DMS153 (cell line): Measurements from ENCODE around the gene PPP1R9B.

ENCODE experiments used
- DNase-seq: peaks from one replicate; lab custom pipeline; 2025; lab: John Stamatoyannopoulos, UW

The PPP1R9B gene

DNA sequence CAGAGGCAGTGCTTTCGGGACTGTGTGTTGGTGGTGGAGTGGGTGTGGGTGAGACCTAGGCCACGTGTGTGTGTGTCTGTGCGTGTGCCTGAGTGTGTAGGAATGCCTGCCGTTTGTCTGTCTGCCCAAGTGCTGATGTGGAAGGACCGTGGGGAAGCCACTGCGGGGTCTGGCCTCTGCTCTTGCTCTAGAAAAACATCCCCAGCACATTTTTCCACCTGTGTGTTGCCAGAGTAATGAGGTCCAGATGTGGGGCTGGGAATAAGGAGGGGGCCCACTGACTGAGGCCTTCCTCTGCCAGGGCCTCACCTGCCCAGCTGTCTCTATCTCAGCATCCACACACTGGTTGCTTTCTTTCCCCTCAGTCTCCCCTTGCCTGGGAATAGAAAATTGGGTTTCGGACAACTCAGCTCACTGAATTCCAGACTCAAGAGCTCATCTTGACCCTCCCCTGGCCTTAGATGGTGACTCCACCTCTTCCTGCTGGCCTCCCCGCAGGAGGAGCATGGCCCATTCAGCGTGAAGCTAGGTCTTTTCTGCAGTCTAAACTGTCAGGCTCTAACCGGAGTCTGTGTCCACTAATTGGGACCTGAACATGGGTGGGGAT, 23.0 kb upstream of the PPP1R9B start:
- no peak for DNase-seq

DNA sequence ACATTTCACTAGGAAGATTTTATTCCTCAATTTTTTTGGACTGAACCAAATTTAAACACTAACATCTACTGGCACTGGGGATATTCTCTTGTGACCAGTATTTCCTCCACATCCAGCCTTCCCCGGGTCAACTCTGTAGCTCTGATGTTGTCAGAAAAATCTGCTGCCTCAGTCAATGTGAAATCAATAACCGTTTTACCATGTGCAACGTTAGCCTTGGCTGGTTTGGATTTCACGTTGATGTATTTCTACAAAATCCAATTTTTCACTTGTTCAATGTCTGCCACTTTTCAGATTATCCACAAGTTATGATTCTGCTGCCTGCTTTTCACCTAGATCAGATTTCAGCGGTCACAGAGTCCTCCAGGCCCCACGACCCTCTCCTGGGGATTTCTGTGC, 22.5 kb upstream of the PPP1R9B start:
- DNase-seq: no peak

DNA sequence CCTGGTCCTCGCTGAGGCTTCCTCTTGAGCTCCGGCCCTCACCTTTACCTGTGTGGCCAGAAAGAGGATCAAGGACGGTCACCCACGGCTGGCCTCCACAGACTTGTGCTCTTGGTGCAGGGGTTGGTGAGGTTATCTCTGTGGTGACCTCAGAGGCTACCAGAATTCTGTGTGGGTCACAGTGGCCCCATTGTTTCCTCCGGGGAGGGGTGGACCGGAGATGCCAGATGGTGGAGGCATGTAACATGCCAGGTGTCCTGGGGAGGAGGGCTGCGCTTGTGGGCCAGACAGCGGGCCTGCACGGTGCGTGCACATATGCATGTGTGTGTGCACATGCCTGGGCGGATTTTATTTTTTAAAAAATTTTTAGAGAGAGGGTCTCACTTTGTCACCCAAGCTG, 21.7 kb upstream of the PPP1R9B start:
- DNase-seq: no peak

DNA sequence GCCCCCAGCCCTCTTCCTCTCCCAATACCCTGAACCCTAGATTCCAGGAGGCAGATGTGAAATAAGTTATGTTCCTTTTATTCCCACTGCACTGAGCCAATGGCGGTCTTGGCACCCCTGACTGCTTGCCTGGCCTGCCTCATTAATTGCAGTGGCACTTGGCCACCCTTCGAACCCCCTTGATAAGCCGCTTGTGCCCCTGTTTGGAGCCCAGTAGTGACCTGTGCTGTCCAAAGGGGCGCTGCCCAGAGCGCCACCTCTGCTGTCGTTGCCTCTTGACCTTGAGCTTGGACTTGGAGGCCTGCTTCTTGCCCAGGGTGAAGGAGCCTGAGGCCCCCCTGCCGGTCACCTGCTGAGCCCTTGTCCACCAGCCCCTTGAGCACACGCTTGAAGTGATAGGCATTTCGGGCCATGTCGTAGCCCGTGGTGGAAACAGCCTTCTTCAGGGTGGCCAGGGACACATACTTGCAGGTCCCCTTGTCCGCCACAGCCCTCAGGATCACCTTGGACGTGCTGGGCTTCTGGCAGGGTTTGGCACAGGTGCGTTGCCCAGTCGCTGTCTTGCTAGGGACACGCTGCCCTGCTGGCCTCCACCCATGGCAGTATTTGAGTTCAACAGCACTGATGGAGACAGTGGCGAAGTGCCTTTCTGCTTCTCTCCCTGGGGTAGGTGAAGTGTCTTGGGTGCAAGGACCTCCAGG, 21.0 kb upstream of the PPP1R9B start:
- no peak for DNase-seq

DNA sequence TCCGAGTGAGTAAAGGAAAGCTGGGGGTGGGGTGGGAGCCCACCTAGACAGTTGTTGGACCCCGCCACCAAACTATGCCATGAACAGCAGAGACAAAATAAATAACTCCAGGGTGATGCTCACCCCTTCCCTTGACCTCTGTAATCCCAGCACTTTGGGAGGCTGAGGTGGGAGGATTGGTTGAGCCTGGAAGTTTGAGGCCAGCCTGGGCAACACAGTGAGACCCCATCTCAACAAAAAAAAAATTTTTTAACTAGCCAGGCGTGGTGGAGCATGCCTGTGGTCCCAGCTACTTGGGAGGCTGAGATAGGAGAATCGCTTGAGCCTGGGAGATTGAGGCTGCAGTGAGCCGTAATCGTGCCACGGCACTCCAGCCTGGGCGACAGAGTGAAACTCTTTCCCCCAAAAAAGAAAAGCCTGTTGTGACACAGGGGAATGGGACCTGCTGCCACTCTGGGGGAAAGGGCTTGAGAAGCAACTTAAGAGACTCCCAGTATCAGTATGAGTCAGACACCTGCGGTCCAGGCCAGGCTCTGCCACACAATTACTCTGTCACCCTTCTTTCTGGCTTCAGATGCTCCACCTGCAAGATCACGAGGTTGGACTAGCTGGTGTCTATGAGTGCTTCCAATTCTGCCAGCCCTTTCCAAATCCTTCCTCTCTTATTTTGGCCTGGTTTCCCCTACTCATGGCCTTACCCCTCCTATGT, 20.3 kb upstream of the PPP1R9B start:
- DNase-seq: no peak

DNA sequence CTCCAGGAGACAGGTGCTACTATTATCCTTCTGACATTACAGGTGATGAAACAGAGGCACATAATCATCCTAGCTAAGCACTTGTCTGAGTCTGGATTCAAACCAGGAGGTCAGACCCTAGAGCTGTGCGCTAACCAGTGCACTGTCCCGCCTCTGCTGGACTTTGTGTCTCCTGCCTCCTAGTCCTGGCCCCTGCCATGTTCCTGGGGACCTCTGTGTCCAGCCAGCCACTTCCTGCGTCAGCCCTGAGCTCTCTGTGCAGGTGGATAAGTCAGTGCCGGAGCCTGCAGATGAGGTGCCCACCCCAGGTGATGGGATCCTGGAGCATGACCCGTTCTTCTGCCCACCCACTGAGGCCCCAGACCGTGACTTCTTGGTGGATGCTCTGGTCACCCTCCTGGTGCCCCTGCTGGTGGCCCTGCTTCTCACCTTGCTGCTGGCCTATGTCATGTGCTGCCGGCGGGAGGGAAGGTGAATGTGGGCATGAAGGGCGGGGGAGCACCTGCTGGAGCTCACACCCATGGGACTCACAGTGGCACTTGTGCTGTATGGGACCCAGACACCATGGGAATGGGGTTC, 19.5 kb upstream of the PPP1R9B start:
- DNase-seq: no peak

DNA sequence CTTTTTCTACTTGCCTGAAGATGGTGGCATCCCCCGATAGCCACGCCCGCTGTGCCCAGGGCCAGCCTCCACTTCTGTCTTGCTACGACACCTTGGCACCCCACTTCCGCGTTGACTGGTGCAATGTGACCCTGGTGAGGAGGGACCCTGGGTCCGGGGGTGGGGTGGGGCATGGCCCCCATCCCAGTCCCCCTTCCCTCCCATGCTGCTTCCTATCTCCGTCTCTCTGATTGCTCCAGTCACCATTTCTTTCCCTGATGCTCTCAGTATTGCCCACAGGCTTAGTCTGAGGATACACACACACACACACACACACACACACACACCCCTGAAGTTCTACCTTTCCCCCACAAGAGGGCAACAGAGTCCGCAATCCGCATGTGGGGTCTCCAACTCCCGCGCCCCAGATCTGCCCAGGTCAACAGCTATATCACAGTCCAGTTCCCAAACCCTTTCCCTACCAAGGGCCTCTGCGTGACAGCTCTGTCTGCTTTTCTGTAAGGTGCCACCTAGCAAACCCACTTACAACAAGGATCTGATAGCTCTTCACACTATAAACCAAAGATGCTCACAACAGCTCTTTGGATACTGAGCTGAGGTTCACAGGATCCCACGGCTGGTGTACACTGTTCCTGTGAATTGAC, 18.8 kb upstream of the PPP1R9B start:
- DNase-seq: peak; percentile 38

DNA sequence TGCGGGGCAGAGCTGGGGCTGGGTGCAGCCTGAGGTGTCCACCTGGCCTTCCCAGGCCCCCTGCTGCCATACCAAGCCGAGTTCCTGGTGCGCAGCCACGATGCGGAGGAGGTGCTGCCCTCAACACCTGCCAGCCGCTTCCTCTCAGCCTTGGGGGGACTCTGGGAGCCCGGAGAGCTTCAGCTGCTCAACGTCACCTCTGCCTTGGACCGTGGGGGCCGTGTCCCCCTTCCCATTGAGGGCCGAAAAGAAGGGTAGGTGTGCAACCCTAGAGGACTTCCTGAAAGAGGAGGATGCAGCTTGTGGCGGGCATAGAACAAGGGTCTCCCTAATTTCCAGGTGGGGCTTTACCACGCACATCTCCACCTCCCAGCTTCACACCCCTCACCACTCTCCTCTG, 17.8 kb upstream of the PPP1R9B start:
- no peak for DNase-seq

DNA sequence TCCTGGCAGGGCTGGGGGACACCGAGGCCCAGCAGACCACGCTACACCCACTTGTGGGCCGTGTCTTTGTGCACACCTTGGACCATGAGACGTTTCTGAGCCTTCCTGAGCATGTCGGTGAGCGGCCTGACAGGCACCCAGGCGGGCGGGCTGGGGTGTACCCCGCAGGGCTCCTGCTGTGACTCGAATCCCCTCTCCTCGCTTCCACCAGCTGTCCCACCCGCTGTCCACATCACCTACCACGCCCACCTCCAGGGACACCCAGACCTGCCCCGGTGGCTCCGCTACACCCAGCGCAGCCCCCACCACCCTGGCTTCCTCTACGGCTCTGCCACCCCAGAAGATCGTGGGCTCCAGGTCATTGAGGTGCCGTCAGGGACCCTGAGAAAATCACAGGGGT, 16.9 kb upstream of the PPP1R9B start:
- DNase-seq: no peak

DNA sequence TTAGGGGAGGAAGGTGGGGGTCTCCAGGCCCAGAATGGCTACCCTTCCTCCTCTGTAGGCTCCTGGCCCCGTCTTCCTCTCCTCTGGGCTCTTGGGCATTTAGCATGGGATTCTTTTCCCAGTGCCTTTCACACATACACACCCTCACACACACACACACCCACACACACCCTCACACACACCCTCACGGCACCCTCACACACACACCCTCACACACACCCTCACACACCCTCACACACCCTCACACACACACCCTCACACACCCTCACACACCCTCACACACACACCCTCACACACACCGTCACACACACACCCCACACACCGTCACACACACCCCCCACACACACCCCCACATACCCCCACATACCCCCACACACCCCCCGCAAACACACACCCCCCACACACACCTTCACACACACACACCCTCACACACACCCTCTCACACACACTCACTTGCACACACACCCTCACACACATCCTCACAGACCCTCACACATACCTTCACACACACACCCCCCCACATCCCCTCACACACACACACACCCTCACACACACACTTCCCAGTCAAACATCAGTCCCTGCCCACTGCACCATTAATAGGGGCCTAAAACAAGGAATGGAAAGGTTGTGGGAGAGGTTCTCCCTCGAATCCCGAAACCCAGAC, 16.2 kb upstream of the PPP1R9B start:
- DNase-seq: no peak

DNA sequence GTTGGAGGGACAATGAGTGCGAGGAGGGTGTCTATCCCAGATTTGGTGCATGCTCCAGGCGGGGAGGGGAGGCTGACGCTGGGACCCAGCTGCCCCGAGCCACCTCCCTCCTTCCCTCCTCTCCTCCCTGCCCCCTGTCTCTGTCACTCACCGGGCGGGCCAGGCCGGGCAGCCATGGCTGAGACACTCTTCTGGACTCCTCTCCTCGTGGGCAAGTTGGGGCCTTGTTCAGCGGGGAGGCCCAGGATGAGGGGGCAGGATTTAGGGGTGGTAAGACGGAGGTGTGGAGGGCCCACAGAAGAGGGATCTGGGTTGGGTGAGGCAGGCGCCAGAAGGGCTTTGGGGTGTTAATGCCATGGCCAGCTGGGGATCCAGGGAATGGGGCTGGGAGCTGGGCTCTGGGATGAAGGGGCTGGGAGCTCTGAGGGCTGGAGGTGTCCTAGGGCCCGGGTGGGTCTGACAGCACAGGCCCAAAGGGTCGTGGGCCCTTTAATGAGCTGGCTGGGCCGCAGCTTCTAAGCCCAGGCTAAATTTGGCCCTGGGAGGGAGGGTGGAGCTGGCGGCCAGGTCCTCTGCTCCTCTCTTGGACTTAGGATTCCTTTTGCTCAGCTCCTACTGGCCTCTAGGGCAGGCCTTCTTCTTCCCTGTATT, 15.5 kb upstream of the PPP1R9B start, which contains the start of gene SGCA:
SGCA (plus strand) TSS at position 139 of the 651 bp plus-strand sequence; CDS start at position 175, 36 bp downstream.
- no peak for DNase-seq

DNA sequence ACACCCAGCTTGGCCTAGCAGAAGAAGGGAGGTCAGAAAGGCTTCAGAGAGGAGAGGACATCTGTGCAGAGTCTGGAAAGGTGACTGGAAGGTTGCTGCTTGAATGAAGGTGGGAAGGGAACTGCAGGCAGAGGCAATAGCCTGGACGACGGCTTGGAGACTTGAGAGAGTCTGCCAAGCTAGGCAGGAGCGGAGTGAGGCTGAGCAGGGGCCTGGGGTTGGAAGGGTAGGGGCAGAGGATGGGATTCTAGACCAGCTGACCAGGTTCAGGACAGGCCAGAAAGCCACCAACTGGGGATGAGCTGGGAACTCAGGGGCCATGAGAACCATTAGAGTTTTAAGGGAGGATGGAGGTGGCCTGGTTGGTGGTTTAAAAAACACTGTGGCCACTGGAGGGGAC, 15.0 kb upstream of the PPP1R9B start:
- no peak for DNase-seq

DNA sequence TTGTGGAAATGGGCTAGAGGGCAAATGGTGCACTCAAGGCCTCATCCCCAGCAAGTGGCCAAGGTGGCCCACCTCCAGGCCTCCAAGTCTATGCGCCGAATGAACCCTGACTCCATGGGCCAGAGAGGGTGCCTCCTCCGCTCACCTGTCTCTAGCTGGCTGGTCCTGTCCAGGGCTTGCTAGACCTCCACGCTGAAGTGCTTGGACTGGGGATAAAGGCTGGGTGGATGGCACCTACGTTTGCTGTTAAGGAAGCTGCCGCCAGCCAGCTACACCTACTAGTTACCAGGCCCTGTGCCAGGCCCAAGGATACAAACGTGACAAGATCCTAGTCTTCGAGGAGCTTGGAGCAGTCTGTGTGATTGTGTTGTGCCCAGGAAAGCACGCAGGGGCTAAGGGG, 14.6 kb upstream of the PPP1R9B start:
- DNase-seq: no peak

DNA sequence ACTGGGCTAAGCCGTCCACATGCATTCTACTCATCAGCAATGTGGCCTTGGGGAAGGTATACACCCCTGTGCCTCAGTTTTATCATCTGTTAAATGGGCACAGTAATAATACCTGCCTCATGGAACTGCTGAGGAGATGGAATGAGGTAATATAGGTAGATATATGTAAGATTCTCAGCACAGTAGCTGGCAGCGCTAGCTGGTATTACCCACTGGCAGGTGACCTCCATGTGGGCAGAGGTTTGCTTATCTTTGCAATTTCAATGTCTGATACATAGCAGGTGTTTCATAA, 14.2 kb upstream of the PPP1R9B start:
- DNase-seq: no peak

DNA sequence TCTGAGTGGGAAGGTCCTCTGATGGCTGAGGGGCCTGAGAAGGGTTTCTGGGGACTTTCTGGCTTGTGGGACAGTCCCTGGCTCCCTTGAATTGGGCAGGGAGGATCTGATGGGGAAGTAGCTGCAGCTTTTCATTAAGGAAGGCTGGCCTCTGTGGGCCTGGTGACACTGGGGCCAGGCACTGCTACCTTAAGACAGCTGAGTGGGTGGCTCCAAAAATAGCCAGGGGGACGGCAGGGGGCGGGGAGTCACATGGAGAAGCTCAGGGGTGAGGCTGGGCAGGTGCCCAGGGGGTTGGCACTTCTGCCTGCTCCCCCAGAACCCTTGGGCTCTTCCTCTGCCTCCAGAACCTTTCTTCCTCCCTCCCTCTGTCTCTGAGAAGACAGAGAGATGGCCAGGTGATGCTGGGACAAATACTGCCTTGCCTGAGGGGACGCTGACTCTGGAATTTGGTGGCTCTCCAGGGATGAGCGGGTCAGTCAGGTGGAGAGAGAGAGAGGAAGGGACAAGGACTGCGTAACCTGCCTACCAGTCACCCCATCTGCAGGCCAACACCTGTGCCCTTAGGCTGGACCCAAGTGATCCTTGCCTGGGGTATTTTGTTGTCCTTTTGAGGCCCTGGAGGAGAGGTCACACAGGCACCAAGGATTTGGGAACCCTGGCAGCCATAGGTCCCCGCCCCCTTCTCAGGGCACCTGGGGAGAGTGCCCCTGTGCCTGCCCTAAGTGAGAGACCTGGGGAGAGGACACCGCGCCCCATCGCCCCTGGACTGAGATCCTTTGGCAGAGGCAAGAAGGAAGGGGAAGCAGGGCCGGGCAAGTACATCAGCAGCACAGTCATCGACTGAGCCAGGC, 13.6 kb upstream of the PPP1R9B start:
- DNase-seq: no peak

DNA sequence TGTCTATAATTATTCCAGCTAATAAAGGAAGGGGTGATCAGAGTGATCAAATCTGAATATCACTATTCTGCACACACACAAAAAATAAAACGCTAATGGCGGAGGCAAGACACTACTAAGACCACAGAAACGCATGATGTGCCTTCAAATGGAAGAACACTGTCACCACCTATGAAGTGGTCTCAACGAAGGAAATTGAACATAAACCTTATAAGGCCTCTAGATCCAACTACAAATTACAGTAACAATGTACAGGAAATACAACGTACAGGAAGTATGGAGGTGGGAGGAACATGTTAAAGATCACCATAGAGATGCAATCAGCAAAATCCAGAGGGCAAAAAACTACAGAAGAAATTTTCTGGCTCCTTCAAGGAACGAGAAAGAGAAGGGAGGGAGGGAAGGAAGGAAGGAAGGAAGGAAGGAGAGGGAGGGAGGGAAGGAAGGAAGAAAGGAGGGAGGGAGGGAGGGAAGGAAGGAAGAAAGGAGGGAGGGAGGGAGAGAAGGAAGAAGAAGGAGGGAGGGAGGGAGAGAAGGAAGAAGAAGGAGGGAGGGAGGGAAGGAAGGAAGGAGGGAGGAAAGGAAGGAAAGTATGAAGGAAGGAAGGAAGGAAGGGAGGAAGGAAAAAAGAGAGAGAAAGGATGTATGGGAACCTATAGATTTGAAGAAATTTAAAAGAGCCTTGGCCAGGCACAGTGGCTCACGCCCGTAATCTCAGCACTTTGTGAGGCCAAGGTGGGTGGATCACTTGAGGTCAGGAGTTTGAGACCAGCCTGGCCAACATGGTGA, 12.2 kb upstream of the PPP1R9B start:
- DNase-seq: no peak

DNA sequence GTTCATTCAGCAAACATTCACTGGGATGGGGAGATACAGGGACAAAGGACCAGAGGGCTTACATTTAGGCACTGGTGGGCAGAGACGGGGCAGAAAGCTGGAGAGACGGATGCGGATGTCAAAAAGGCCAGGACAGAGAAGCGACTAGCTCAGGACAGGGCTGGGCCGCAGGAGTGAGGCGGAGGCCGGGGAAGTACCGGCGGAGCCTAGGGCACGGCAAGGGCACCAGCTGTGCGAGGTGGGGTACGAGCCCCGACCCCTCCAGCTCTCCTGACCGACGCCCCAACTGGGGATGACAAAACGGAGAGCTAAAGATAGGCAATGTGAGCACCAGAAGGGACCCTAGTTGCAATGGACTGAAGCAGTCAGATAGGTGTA, 11.4 kb upstream of the PPP1R9B start:
- no peak for DNase-seq

DNA sequence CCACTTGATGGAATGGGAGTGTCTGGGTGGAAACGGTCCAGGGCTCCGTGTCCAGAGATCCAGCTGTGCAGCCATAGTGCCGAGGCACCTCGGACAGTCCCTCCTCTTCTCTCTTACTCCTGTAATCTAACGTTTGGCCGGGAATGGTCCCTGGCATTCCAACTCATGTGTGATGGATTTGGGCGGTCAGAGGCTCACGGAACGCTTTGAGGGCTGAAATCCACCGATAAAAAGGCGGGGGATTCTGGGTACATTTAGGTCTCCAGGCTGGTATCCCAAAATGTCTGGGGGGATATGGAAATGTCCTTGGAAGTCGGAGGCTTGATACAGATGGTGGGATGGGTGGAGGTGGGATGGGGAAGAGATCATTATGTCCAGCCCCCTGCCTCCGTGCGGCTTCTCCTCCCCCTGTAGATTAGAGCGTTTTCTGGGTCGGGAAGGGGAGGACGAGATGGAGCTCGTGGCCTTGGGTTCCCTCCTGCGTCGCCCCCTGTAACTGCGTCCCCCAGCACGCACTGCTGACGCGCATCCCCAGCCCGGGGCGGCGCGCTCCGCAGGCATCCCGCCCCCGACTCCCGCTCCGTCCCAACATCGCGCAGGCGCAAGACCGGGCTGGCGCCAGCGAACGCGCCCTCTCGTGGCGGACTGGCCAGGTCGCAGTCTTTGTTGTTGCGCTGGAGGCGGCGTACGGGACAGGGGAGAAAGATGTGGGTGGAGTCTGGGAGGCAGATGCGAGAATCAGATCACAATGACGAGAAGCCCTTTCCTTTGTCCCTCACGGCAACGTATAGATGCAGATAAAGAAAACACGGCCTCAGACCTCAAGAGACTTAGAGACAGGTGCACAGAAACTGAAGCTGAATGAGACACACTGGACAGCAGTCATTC, 10.8 kb upstream of the PPP1R9B start:
- peak; percentile 81 for DNase-seq

DNA sequence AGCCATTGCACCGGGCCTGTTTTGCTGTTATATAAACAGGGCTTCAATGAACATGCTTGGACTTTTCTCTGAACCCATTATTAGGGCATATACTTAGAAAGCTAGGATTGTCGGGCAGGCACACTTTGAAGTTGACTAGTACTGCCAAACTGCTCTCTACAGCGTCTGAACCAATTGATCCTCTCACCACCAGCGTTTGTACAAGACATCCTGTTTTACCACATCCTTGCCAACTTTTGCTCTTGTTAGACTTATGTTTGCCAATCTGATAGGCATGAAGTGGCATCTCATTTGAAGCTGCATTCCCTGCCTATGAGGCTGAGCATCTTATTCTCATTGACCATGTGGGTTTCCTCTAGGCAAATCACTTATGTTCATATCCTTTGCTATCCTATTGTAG, 7.4 kb upstream of the PPP1R9B start:
- no peak for DNase-seq
